K562 (cell line): ENCODE results near the gene MAN1B1. TPM values are rescaled to one million over a fixed set of nuclear protein-coding genes. Genes with fewer than 3 reads are reported as not detected.
A peak's percentile ranks its signal among the peaks of the same experiment; 100 is the strongest.

Experiments used
- CCNT2 ChIP-seq: IDR thresholded peaks from 2 replicates; pipeline ENCODE4 v1.6.1; 2011; ENCODE audit warnings: borderline replicate concordance, low read depth, mild to moderate bottlenecking, moderate library complexity, mixed read lengths, low read length; ENCODE audit not compliant: insufficient read length; ENCODE audit errors: extremely low read depth
- FIP1L1 ChIP-seq: fragments of 200-400 bp; formaldehyde crosslinking; IDR thresholded peaks from 2 replicates; pipeline ENCODE4 v1.6.1; 2018; ENCODE audit warnings: mild to moderate bottlenecking, low read depth, low read length; ENCODE audit not compliant: poor library complexity, severe bottlenecking
- FUS ChIP-seq: fragments of 200-400 bp; formaldehyde crosslinking; optimal IDR thresholded peaks from 2 replicates; pipeline ENCODE3; 2017; ENCODE audit warnings: low read depth, low read length
- GATA2 ChIP-seq: sonication (generic); formaldehyde crosslinking; IDR thresholded peaks from 2 replicates; pipeline ENCODE4 v1.4.0; 2020; ENCODE audit warnings: mild to moderate bottlenecking, missing genetic modification reagents
- HNRNPH1 ChIP-seq: fragments of 200-400 bp; formaldehyde crosslinking; optimal IDR thresholded peaks from 2 replicates; pipeline ENCODE3; 2017; ENCODE audit warnings: low read depth, mild to moderate bottlenecking, low read length, moderate library complexity
- JUND ChIP-seq, 2 experiments: IDR thresholded peaks; 2 replicates in 1 of 2; 3 replicates in 1 of 2; pipeline ENCODE4 v1.6.1; 2011; ENCODE audit warnings: borderline replicate concordance in 2 of 2, low read depth in 2 of 2, low read length in 2 of 2, improper control_type of control experiment in 1 of 2, missing biosample characterization in 1 of 2, missing genetic modification characterization in 1 of 2, missing genetic modification reagents in 1 of 2
- NR2F6 ChIP-seq: fragments of 450-650 bp; formaldehyde crosslinking; IDR thresholded peaks from 2 replicates; pipeline ENCODE4 v1.4.0; 2020; ENCODE audit warnings: mild to moderate bottlenecking
- POLR3G ChIP-seq: IDR thresholded peaks from 2 replicates; pipeline ENCODE4 v1.6.1; 2011; ENCODE audit not compliant: insufficient read length, insufficient replicate concordance; ENCODE audit errors: extremely low read depth
- SMARCA4 ChIP-seq: fragments of 450-650 bp; IDR thresholded peaks from 2 replicates; pipeline ENCODE4 v1.6.1; 2016
- U2AF2 ChIP-seq: fragments of 200-400 bp; formaldehyde crosslinking; optimal IDR thresholded peaks from 2 replicates; pipeline ENCODE3; 2017; ENCODE audit warnings: low read depth, mild to moderate bottlenecking, low read length
- ZC3H11A ChIP-seq: IDR thresholded peaks from 2 replicates; pipeline ENCODE4 v1.6.1; 2012; ENCODE audit warnings: low read depth, low read length, improper control_type of control experiment
- ZNF766 ChIP-seq: fragments of 200-800 bp; sonication (Bioruptor generic); conservative IDR thresholded peaks from 2 replicates; pipeline ENCODE4 v1.6.1; 2016; ENCODE audit warnings: missing genetic modification characterization, missing compliant biosample characterization
- polyA plus RNA-seq, 8 experiments: library from polyadenylated mRNA; depleted of rRNA in 4 of 8; stranded (reverse) in 5 of 8; unstranded in 3 of 8; fragments of >200 nt; fragmentation: Nextera tagmentation in 2 of 8; fragmentation: Illumina TruSeq in 1 of 8; extraction: Ambion mirVana in 2 of 8; extraction: Trizol in 1 of 8; gene quantifications; 2 replicates each; pipeline versions ENCODE4 v1.2.1 to v1.2.3, GENCODE V29; 2011 to 2014; ENCODE audit warnings: inconsistent platforms in 1 of 8, missing spikeins in 1 of 8
- total RNA-seq, 7 experiments: library from RNA; depleted of rRNA in 6 of 7; stranded (reverse); fragments of >200 nt in 6 of 7; fragmentation: Illumina TruSeq in 2 of 7; extraction: Trizol in 2 of 7; gene quantifications; 2 replicates each; pipeline versions ENCODE4 v1.2.1 to v1.2.3, GENCODE V29; 2011 to 2021; ENCODE audit warnings: low replicate concordance in 1 of 7
- TF ChIP-seq, protein P1 (sequence below): fragments of 450-650 bp; IDR thresholded peaks from 2 replicates; pipeline ENCODE4 v1.7.0; 2016; ENCODE audit warnings: borderline replicate concordance
- TF ChIP-seq, protein P2 (sequence below), 2 experiments: IDR thresholded peaks in 1 of 2; conservative IDR thresholded peaks in 1 of 2; 2 replicates each; pipeline ENCODE4 v1.6.1; 2016; ENCODE audit warnings: low read depth in 2 of 2, mild to moderate bottlenecking in 1 of 2, missing compliant biosample characterization in 1 of 2, missing genetic modification characterization in 1 of 2, moderate library complexity in 1 of 2
- TF ChIP-seq, protein P3 (sequence below): sonication (generic); formaldehyde crosslinking; IDR thresholded peaks from 2 replicates; pipeline ENCODE4 v1.9.0; 2022; ENCODE audit warnings: mild to moderate bottlenecking, missing genetic modification reagents
- TF ChIP-seq, protein P4 (sequence below): sonication (generic); formaldehyde crosslinking; IDR thresholded peaks from 2 replicates; pipeline ENCODE4 v1.8.1; 2023; ENCODE audit warnings: mild to moderate bottlenecking, missing genetic modification reagents, moderate library complexity

Gene MAN1B1
- total and polyA plus RNA-seq, 9 of the 15 experiments (the other 6 are each of a cell fraction or from before 2014, with no cell fraction given) = 0.55 to 36.6 (median 27.3) TPM

DNA sequence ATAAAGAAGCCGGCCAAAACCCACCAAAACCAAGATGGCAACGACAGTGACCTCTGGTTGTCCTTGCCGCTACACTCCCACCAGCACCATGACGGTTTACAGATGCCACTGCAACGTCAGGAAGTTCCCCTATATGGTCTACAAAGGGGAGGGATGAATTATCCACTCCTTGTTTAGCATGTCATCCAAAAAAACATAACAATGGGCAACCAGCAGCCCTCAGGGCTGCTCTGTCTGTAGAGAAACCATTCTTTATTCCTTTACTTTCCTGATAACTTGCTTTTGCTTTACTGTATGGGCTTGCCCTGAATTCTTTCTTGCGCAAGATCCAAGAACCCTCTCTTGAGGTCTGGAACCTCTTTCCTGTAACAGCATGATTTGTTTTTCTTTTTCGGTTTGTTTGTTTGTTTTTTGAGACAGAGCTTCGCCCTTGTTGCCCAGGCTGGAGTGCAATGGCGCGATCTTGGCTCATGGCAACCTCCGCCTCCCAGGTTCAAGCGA, 11.5 kb upstream of the MAN1B1 start (continued):
- TF ChIP-seq, protein P1, sequence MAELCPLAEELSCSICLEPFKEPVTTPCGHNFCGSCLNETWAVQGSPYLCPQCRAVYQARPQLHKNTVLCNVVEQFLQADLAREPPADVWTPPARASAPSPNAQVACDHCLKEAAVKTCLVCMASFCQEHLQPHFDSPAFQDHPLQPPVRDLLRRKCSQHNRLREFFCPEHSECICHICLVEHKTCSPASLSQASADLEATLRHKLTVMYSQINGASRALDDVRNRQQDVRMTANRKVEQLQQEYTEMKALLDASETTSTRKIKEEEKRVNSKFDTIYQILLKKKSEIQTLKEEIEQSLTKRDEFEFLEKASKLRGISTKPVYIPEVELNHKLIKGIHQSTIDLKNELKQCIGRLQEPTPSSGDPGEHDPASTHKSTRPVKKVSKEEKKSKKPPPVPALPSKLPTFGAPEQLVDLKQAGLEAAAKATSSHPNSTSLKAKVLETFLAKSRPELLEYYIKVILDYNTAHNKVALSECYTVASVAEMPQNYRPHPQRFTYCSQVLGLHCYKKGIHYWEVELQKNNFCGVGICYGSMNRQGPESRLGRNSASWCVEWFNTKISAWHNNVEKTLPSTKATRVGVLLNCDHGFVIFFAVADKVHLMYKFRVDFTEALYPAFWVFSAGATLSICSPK = no peak
- TF ChIP-seq ZNF766 (CRISPR knock-in tag) = peak; percentile 91
- TF ChIP-seq, protein P2, sequence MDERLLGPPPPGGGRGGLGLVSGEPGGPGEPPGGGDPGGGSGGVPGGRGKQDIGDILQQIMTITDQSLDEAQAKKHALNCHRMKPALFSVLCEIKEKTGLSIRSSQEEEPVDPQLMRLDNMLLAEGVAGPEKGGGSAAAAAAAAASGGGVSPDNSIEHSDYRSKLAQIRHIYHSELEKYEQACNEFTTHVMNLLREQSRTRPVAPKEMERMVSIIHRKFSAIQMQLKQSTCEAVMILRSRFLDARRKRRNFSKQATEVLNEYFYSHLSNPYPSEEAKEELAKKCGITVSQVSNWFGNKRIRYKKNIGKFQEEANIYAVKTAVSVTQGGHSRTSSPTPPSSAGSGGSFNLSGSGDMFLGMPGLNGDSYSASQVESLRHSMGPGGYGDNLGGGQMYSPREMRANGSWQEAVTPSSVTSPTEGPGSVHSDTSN (CRISPR knock-in tag; IDR thresholded peaks at IDR 0.05; ENCODE audit: low read depth) = no peak
- TF ChIP-seq, protein P2 (tag; conservative IDR thresholded peaks at IDR 0.05; ENCODE audit: low read depth) = no peak
- TF ChIP-seq, protein P3, sequence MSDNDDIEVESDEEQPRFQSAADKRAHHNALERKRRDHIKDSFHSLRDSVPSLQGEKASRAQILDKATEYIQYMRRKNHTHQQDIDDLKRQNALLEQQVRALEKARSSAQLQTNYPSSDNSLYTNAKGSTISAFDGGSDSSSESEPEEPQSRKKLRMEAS (CRISPR knock-in tag) = no peak
- no peak for TF ChIP-seq POLR3G
- TF ChIP-seq ZC3H11A = no peak
- TF ChIP-seq U2AF2 = no peak
- no peak for TF ChIP-seq HNRNPH1
- TF ChIP-seq CCNT2 = no peak
- TF ChIP-seq, protein P4, sequence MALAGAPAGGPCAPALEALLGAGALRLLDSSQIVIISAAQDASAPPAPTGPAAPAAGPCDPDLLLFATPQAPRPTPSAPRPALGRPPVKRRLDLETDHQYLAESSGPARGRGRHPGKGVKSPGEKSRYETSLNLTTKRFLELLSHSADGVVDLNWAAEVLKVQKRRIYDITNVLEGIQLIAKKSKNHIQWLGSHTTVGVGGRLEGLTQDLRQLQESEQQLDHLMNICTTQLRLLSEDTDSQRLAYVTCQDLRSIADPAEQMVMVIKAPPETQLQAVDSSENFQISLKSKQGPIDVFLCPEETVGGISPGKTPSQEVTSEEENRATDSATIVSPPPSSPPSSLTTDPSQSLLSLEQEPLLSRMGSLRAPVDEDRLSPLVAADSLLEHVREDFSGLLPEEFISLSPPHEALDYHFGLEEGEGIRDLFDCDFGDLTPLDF = no peak
- no peak for TF ChIP-seq JUND (IDR thresholded peaks at IDR 0.05; ENCODE audit: borderline replicate concordance, low read depth, low read length)
- TF ChIP-seq JUND (tag; IDR thresholded peaks at IDR 0.05; ENCODE audit: borderline replicate concordance, low read depth, low read length) = peak; percentile 11; the same call in 1 of the 3 replicates
- TF ChIP-seq FUS = no peak
- no peak for TF ChIP-seq SMARCA4
- TF ChIP-seq NR2F6 (CRISPR knock-in tag) = no peak
- TF ChIP-seq FIP1L1 = no peak
- no peak for TF ChIP-seq GATA2 (CRISPR knock-in tag)
